Measurements from ENCODE around the gene EP400.

DNA sequence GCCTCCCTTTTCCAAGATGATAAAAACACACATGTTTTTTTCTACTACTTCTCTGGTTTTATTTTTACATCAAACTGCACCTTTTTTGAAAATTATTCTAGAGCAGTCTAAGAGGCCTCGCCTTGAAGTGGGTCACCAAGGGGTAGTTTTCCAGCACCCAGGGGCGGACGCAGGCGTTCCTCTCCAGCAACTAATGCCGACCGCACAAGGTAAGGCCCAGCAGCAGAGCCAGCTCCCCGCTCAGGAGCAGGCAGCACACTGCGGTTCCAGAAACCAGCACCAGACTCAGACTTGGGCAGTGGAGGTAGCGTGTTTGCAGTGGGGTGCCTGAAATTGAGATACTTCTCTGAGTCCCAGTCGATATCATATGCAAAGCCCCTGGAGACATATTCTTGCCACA is 31.6 kb downstream of the EP400 start:
- no peak for TF ChIP-seq CTCF (IDR thresholded peaks at IDR 0.05)
- no peak for TF ChIP-seq POLR2AphosphoS5 (IDR thresholded peaks at IDR 0.05)
- no peak for TF ChIP-seq EP300 (IDR thresholded peaks at IDR 0.05)
- TF ChIP-seq POLR2A (IDR thresholded peaks at IDR 0.05) = no peak

All from upper lobe of left lung (tissue), 4 donors.